H1 (cell line): ENCODE results near the gene PKDREJ. TPM values are rescaled to one million over a fixed set of nuclear protein-coding genes. Genes with fewer than 3 reads are reported as not detected.

Source experiments
- CTCF ChIA-PET: fragments of 300-600 bp; sonication (Branson Sonifier 250); formaldehyde crosslinking; loops from one replicate; lab custom pipeline; 2021; ENCODE audit not compliant: partially characterized antibody; lab: Charles Lee
- POLR2A ChIA-PET: fragments of 300-600 bp; sonication (Branson Sonifier 250); formaldehyde crosslinking; loops from one replicate; lab custom pipeline; 2021; ENCODE audit warnings: inconsistent platforms; ENCODE audit not compliant: partially characterized antibody; lab: Charles Lee
- DNase-seq, 2 experiments: peaks; one replicate each; pipeline versions ENCODE4 v3.0.0 to v3.0.0-alpha.2; 2010 to 2022; ENCODE audit warnings: low spot score in 2 of 2, low read depth in 1 of 2, mixed read lengths in 1 of 2
- FAIRE-seq: peaks from 2 replicates; lab custom pipeline; 2011; peaks lifted over from hg19 to GRCh38; lab: Jason Lieb, UNC
- H2AFZ ChIP-seq: 2 replicates; pipeline ENCODE4 v1.8.1; 2012; ENCODE audit warnings: low read length, inconsistent platforms
- H2AK5ac ChIP-seq: 2 replicates; pipeline ENCODE4 v1.6.1; 2013; ENCODE audit warnings: low read depth, low read length
- H2BK120ac ChIP-seq: replicated peaks from 2 replicates; pipeline ENCODE3; 2013; ENCODE audit warnings: low read depth, low read length, inconsistent platforms
- H2BK12ac ChIP-seq: 2 replicates; pipeline ENCODE4 v1.6.1; 2013; ENCODE audit warnings: low read depth, low read length
- H2BK15ac ChIP-seq: 2 replicates; pipeline ENCODE4 v1.6.1; 2013; ENCODE audit warnings: low read length
- H2BK20ac ChIP-seq: 2 replicates; pipeline ENCODE4 v1.6.1; 2013; ENCODE audit warnings: low read length
- H2BK5ac ChIP-seq: 2 replicates; pipeline ENCODE4 v1.6.1; 2013; ENCODE audit warnings: low read depth, low read length
- H3K14ac ChIP-seq: 2 replicates; pipeline ENCODE4 v1.6.1; 2013; ENCODE audit warnings: inconsistent platforms; ENCODE audit not compliant: insufficient read length
- H3K18ac ChIP-seq: 2 replicates; pipeline ENCODE4 v1.6.1; 2013; ENCODE audit warnings: low read length; ENCODE audit errors: extremely low read depth
- H3K23ac ChIP-seq: 2 replicates; pipeline ENCODE4 v1.6.1; 2013; ENCODE audit warnings: inconsistent platforms; ENCODE audit not compliant: insufficient read length
- H3K23me2 ChIP-seq: 2 replicates; pipeline ENCODE4 v1.6.1; 2013; ENCODE audit warnings: low read depth, low read length
- H3K27ac ChIP-seq: 2 replicates; pipeline ENCODE4 v1.6.1; 2011; ENCODE audit warnings: low read depth, low read length, inconsistent platforms
- H3K27me3 ChIP-seq, 4 experiments: replicated peaks in 1 of 4; 1 replicate in 1 of 4; 2 replicates in 3 of 4; pipeline versions ENCODE4 v1.6.1 to v1.8.1; 2011 to 2013; ENCODE audit warnings: low read length in 3 of 4, mild to moderate bottlenecking in 3 of 4, inconsistent platforms in 2 of 4, mixed read lengths in 2 of 4, moderate library complexity in 1 of 4; ENCODE audit not compliant: control insufficient read depth in 3 of 4, insufficient read depth in 3 of 4; ENCODE audit errors: extremely low read depth in 1 of 4
- H3K36me3 ChIP-seq, 4 experiments: 2 replicates each; pipeline versions ENCODE4 v1.6.1 to v1.8.1; 2011 to 2013; ENCODE audit warnings: mild to moderate bottlenecking in 4 of 4, low read length in 3 of 4, moderate library complexity in 2 of 4, control low read depth in 1 of 4, inconsistent platforms in 1 of 4; ENCODE audit not compliant: insufficient read depth in 4 of 4, control insufficient read depth in 2 of 4
- H3K4ac ChIP-seq: replicated peaks from 2 replicates; pipeline ENCODE3; 2013; ENCODE audit warnings: low read length, low read depth, mixed read lengths, inconsistent platforms; ENCODE audit not compliant: insufficient read length
- H3K4me1 ChIP-seq, 4 experiments: replicated peaks in 1 of 4; 1 replicate in 1 of 4; 2 replicates in 3 of 4; pipeline versions ENCODE4 v1.6.1 to v1.8.1; 2011 to 2013; ENCODE audit warnings: low read length in 3 of 4, inconsistent platforms in 2 of 4, mixed read lengths in 1 of 4; ENCODE audit not compliant: insufficient read depth in 4 of 4, control insufficient read depth in 3 of 4
- H3K4me2 ChIP-seq, 2 experiments: 2 replicates each; pipeline versions ENCODE4 v1.6.1 to v1.8.1; 2011 to 2013; ENCODE audit warnings: low read depth in 2 of 2, low read length in 2 of 2, control low read depth in 1 of 2, inconsistent platforms in 1 of 2, mild to moderate bottlenecking in 1 of 2; ENCODE audit not compliant: insufficient read depth in 1 of 2
- H3K4me3 ChIP-seq, 4 experiments: fragments of 200-600, 300-600 bp in 1 of 4; sonication (generic), shearing (Covaris generic), sonication (Bioruptor Twin) in 1 of 4; 2 replicates each; pipeline versions ENCODE4 v1.5.1 to v1.8.1; 2011 to 2016; ENCODE audit warnings: low read length in 4 of 4, low read depth in 3 of 4, control low read depth in 2 of 4, inconsistent platforms in 2 of 4, mild to moderate bottlenecking in 2 of 4, mixed read lengths in 1 of 4, moderate library complexity in 1 of 4; ENCODE audit not compliant: insufficient read depth in 2 of 4; ENCODE audit errors: extremely low read depth in 1 of 4
- H3K56ac ChIP-seq: replicated peaks from 2 replicates; pipeline ENCODE3; 2013; ENCODE audit warnings: low read depth, mild to moderate bottlenecking, mixed read lengths, low read length, inconsistent platforms; ENCODE audit not compliant: insufficient read length
- H3K79me1 ChIP-seq: 2 replicates; pipeline ENCODE4 v1.6.1; 2013; ENCODE audit warnings: low read depth, low read length, control low read depth
- H3K79me2 ChIP-seq, 2 experiments: 2 replicates each; pipeline versions ENCODE4 v1.6.1 to v1.8.1; 2012 to 2013; ENCODE audit warnings: low read length in 2 of 2, mild to moderate bottlenecking in 2 of 2, inconsistent platforms in 1 of 2; ENCODE audit not compliant: insufficient read depth in 2 of 2, control insufficient read depth in 1 of 2
- H3K9ac ChIP-seq, 4 experiments: replicated peaks in 1 of 4; 1 replicate in 1 of 4; 2 replicates in 3 of 4; pipeline versions ENCODE4 v1.6.1 to v1.8.1; 2011 to 2013; ENCODE audit warnings: low read depth in 3 of 4, low read length in 3 of 4, control low read depth in 2 of 4, mild to moderate bottlenecking in 2 of 4, moderate library complexity in 2 of 4, inconsistent platforms in 1 of 4; ENCODE audit errors: extremely low read depth in 1 of 4
- H3K9me3 ChIP-seq, 2 experiments: 2 replicates each; pipeline versions ENCODE4 v1.6.1 to v1.8.1; 2012 to 2013; ENCODE audit warnings: mild to moderate bottlenecking in 2 of 2, moderate library complexity in 2 of 2, control low read depth in 1 of 2, inconsistent platforms in 1 of 2, low read depth in 1 of 2, low read length in 1 of 2, mixed read lengths in 1 of 2; ENCODE audit not compliant: insufficient read depth in 2 of 2
- H4K20me1 ChIP-seq, 2 experiments: replicated peaks in 1 of 2; 2 replicates each; pipeline versions ENCODE3 to v1.8.1; 2011 to 2013; ENCODE audit warnings: inconsistent platforms in 2 of 2, low read length in 2 of 2, mild to moderate bottlenecking in 1 of 2; ENCODE audit not compliant: insufficient read depth in 2 of 2, control insufficient read depth in 1 of 2
- H4K5ac ChIP-seq: 2 replicates; pipeline ENCODE4 v1.6.1; 2013; ENCODE audit warnings: low read length, low read depth, mixed read lengths, inconsistent platforms; ENCODE audit not compliant: insufficient read length
- H4K8ac ChIP-seq: 2 replicates; pipeline ENCODE4 v1.8.0; 2013; ENCODE audit warnings: mild to moderate bottlenecking, moderate library complexity, low read length, inconsistent platforms; ENCODE audit not compliant: insufficient read depth; ENCODE audit errors: extremely low read depth
- H4K91ac ChIP-seq: replicated peaks from 2 replicates; pipeline ENCODE3; 2013; ENCODE audit warnings: low read length, mixed read lengths, inconsistent platforms; ENCODE audit not compliant: insufficient read length
- ATF2 ChIP-seq: IDR thresholded peaks from 2 replicates; pipeline ENCODE4 v1.6.1; 2012; ENCODE audit warnings: low read length, inconsistent platforms
- WGBS, 2 experiments: shearing (Covaris generic) in 1 of 2; methylation state at CpG; one replicate each; pipeline versions ENCODE4 v1.1.6 to v1.1.7; 2013 to 2015; ENCODE audit warnings: low lambda C conversion rate in 2 of 2, mixed read lengths in 2 of 2, inconsistent platforms in 1 of 2, low coverage in 1 of 2, missing lambda C conversion rate in 1 of 2; ENCODE audit not compliant: insufficient replicate concordance in 2 of 2, insufficient coverage in 1 of 2, insufficient read length in 1 of 2; ENCODE audit errors: extremely low coverage in 1 of 2, missing lambda C conversion rate in 1 of 2; 5-methylcytosine and 5-hydroxymethylcytosine counted together
- polyA plus RNA-seq, 7 experiments: library from polyadenylated mRNA; depleted of rRNA in 3 of 7; stranded (reverse) in 5 of 7; unstranded in 2 of 7; fragments of >200 nt in 5 of 7; fragments of 200-250 nt in 2 of 7; gene quantifications; 1 replicate in 5 of 7; 2 replicates in 1 of 7; 4 replicates in 1 of 7; pipeline versions ENCODE4 v1.2.1 to v1.2.3, GENCODE V29; 2011 to 2013; ENCODE audit warnings: missing spikeins in 2 of 7, mixed read lengths in 2 of 7
- total RNA-seq: library from RNA; stranded (reverse); fragmentation: NEBNext Ultra II Directional; extraction: Animal tissue kit (Norgen Biotek cat#: 25700); gene quantifications from 2 replicates; pipeline ENCODE4 v1.2.1, GENCODE V29; 2021

The PKDREJ gene
- total and polyA plus RNA-seq, 2 of the 8 experiments (the other 6 are each of a cell fraction or from before 2014, with no cell fraction given), result 0.02 to 0.04 TPM

GRCh38 chr22:46290121-46290842, 27.1 kb upstream of the PKDREJ start:
- Histone ChIP-seq H3K56ac (no peak overlapping the region), H3K79me1 (no peaks in the 10 kb centered on the region; the same call in 1 of the 2 replicates), H3K27ac (no peak overlapping the region), H2BK5ac (no peak overlapping the region; the same call in 1 of the 2 replicates), H2AK5ac (no peak overlapping the region), H3K4me1 (no peaks in the 10 kb centered on the region), H3K9ac (no peak overlapping the region), H3K9me3 (no peaks in the 10 kb centered on the region), H3K27me3 (no peaks in the 10 kb centered on the region), H2BK12ac (no peak overlapping the region), H3K23me2 (no peaks in the 10 kb centered on the region), H2BK15ac (no peak overlapping the region), H3K36me3 (peaks cover 0 to under 1% (median 0%) of the 10 kb centered on the region in 4 experiments; a peak in 2 of 8 replicates), H3K4me3 (no peak overlapping the region), H2BK120ac (no peak overlapping the region), H3K14ac (no peak overlapping the region), H3K23ac (no peak overlapping the region), H3K18ac (no peak overlapping the region), H4K91ac (no peak overlapping the region), H3K4me2 (no peak overlapping the region), H4K8ac (no peak overlapping the region), H4K5ac (no peak overlapping the region), H4K20me1 (peaks cover 0 to 3% of the 10 kb centered on the region in 2 experiments), H2AFZ (no peak overlapping the region), H3K4ac (no peak overlapping the region), H2BK20ac (no peak overlapping the region), H3K79me2 (no peaks in the 10 kb centered on the region)
- FAIRE-seq (no peak), DNase-seq (no peak)
- WGBS, 2 experiments, result 91% methylated on average over 17 of the region's 17 CpGs; no CpG with 5 or more reads in 1 of the 2 experiments
- TF ChIP-seq ATF2, result no peak
- CTCF ChIA-PET, result interaction anchor here (0.7 kb wide), 1 partner anchor 22 kb away, joined by 4 read pairs; no protein-coding TSS in a partner anchor
- POLR2A ChIA-PET, result interaction anchor here (1.0 to 1.5 kb wide), 2 partner anchors 22 to 35 kb away, joined by 3 read pairs; no protein-coding TSS in a partner anchor
